Peyer's patch (tissue), 4 donors: ENCODE measurements around the gene UBP1.

ENCODE experiments used
- POLR2A ChIP-seq, 2 donors: fragments of 450-650 bp; IDR thresholded peaks; one replicate each; pipeline ENCODE4 v1.5.1; 2017; ENCODE audit warnings: antibody characterized with exemption in 2 of 2, mild to moderate bottlenecking in 2 of 2, moderate library complexity in 2 of 2
- TF ChIP-seq, protein P1 (sequence below), 6 experiments: fragments of 450-650 bp in 4 of 6; fragments of 200-600 bp in 2 of 6; sonication (generic) in 1 of 6; IDR thresholded peaks; one replicate each; pipeline ENCODE4 v1.5.1; 2017 to 2019; ENCODE audit warnings: antibody characterized with exemption in 6 of 6, mild to moderate bottlenecking in 3 of 6, moderate library complexity in 1 of 6

- TF ChIP-seq, protein P1, sequence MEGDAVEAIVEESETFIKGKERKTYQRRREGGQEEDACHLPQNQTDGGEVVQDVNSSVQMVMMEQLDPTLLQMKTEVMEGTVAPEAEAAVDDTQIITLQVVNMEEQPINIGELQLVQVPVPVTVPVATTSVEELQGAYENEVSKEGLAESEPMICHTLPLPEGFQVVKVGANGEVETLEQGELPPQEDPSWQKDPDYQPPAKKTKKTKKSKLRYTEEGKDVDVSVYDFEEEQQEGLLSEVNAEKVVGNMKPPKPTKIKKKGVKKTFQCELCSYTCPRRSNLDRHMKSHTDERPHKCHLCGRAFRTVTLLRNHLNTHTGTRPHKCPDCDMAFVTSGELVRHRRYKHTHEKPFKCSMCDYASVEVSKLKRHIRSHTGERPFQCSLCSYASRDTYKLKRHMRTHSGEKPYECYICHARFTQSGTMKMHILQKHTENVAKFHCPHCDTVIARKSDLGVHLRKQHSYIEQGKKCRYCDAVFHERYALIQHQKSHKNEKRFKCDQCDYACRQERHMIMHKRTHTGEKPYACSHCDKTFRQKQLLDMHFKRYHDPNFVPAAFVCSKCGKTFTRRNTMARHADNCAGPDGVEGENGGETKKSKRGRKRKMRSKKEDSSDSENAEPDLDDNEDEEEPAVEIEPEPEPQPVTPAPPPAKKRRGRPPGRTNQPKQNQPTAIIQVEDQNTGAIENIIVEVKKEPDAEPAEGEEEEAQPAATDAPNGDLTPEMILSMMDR (IDR thresholded peaks at IDR 0.05): no peak
- TF ChIP-seq POLR2A (IDR thresholded peaks at IDR 0.05): no peak
Measured at GRCh38 chr3:33488246-33488645, 48.0 kb upstream of the UBP1 start.
